Spinal cord (tissue), 10 donors: ENCODE results near the gene SLU7. TPM values are rescaled to one million over a fixed set of nuclear protein-coding genes. Genes with fewer than 3 reads are reported as not detected.
"Not testable (repeated sequence)": the region's sequence is repeated elsewhere in the genome, so short reads cannot be mapped to it uniquely, and the experiment has no call there.

Source experiments
- DNase-seq, 6 donors: peaks; one replicate each; pipeline versions ENCODE4 v3.0.0 to v3.0.0-alpha.2; 2013 to 2015; ENCODE audit warnings: low spot score in 6 of 6, low read depth in 4 of 6
- H3K27ac ChIP-seq: one replicate; pipeline ENCODE4 v1.5.1; 2013; ENCODE audit warnings: low read depth, low read length, control low read depth
- H3K27me3 ChIP-seq: one replicate; pipeline ENCODE4 v1.6.1; 2013; ENCODE audit warnings: low read length; ENCODE audit not compliant: control insufficient read depth, insufficient read depth
- H3K36me3 ChIP-seq: one replicate; pipeline ENCODE4 v1.6.1; 2013; ENCODE audit warnings: low read length; ENCODE audit not compliant: control insufficient read depth, insufficient read depth
- H3K4me1 ChIP-seq: one replicate; pipeline ENCODE4 v1.6.1; 2013; ENCODE audit warnings: low read length; ENCODE audit not compliant: control insufficient read depth, insufficient read depth
- H3K4me3 ChIP-seq: one replicate; pipeline ENCODE4 v1.5.1; 2013; ENCODE audit warnings: low read depth, low read length, control low read depth
- H3K9me3 ChIP-seq: one replicate; pipeline ENCODE4 v1.6.1; 2013; ENCODE audit warnings: low read length; ENCODE audit not compliant: control insufficient read depth, insufficient read depth
- WGBS: methylation state at CpG from one replicate; pipeline ENCODE4 v1.1.5; 2013; ENCODE audit warnings: missing lambda C conversion rate; ENCODE audit not compliant: insufficient coverage; 5-methylcytosine and 5-hydroxymethylcytosine counted together
- polyA plus RNA-seq, 2 donors: library from polyadenylated mRNA; unstranded; fragments of 120-200 nt; gene quantifications; one replicate each; pipeline ENCODE4 v1.2.1, GENCODE V29; 2013; ENCODE audit not compliant: insufficient read length in 2 of 2
- total RNA-seq, 2 donors: library from RNA; depleted of rRNA in 1 of 2; stranded (reverse); fragments of 120-200 nt in 1 of 2; fragments of >200 nt in 1 of 2; gene quantifications; one replicate each; pipeline versions ENCODE4 v1.2.3 to v1.2.4, GENCODE V29; 2013 to 2014
- donor health status: healthy.

Gene SLU7
- total and polyA plus RNA-seq, 4 donors = 37.0 to 45.8 (median 42.2) TPM

DNA sequence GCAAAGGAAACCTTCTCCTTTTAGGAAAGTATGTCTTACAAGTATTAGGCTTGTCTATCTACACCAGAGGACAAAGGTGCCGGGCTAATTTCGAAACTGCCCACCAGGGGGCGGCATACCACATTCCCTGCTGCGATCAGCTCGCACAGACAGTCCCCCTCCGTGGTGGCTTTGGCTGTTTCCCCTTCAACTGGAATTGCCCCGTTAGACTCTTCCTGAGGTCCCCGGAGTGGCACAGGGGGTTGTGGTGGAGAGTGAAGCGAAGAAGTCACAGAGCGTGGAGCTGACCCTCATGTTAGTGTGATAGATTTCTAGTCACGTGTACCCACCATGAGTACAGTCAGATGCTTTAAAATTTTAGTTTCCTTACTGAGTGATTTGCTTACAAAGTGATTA, 20.3 kb upstream of the SLU7 start:
- DNase-seq = peak in 4 of 6 donors; percentile 60 to 89 (median 76)
- no peak overlapping the region for H3K27ac ChIP-seq
- no peaks in the 10 kb centered on the region for H3K27me3 ChIP-seq
- H3K9me3 ChIP-seq = no peaks in the 10 kb centered on the region
- no peaks in the 10 kb centered on the region for H3K36me3 ChIP-seq
- H3K4me1 ChIP-seq = peaks cover 8% of the 10 kb centered on the region
- WGBS = 0% methylated on average over 5 of the region's 11 CpGs
- peak overlapping the region; percentile 38 for H3K4me3 ChIP-seq

GRCh38 chr5:160438316-160439204, 19.7 kb upstream of the SLU7 start:
- peaks cover 15% of the 10 kb centered on the region for H3K4me1 ChIP-seq
- H3K9me3 ChIP-seq = no peaks in the 10 kb centered on the region
- peak overlapping the region; percentile 38 for H3K4me3 ChIP-seq
- DNase-seq = peak in 3 of 6 donors; percentile 55 to 92 (median 86)
- WGBS = 6% methylated on average over 10 of the region's 18 CpGs
- no peak overlapping the region for H3K27ac ChIP-seq
- no peaks in the 10 kb centered on the region for H3K27me3 ChIP-seq
- no peaks in the 10 kb centered on the region for H3K36me3 ChIP-seq

DNA sequence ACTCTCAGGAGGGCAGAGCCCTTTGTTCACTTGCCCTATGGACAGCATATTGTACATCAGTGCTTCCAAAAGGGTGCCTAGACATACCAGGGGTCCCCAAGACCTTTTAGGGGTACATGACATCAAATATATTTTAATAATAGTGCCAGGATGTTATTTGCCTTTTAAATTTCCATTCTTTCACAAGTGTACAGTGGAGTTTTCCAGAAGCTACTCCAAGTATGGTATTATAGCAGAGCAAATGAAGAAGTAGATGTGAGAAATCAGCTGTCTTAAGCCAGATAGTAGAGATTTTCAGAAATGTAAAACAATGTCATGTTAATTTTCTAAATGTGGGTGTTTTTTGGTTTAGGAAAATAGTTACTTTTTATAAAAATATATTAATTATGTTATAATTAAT, 18.4 kb upstream of the SLU7 start:
- Histone ChIP-seq H3K4me1 (peaks cover 24% of the 10 kb centered on the region), H3K4me3 (no peak overlapping the region), H3K36me3 (no peaks in the 10 kb centered on the region), H3K27me3 (no peaks in the 10 kb centered on the region), H3K27ac (no peak overlapping the region), H3K9me3 (no peaks in the 10 kb centered on the region)
- DNase-seq = no peak

DNA sequence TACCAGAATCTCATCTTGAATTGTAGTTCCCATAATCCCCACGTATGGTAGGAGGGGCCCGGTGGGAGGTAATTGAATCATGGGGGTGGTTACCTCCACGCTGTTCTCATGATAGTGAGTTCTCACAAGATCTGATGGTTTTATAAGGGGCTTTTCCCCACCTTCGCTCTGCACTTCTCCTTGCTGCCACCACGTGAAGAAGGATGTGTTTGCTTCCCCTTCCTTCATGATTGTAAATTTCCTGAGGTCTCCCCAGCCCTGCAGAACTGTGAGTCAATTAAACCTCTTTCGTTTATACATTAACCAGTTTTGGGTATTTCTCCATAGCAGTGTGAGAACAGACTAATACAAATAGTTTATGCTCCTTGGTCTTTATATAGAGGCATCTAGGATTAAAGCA, 17.8 kb upstream of the SLU7 start:
- WGBS = no CpG with 5 or more reads among the region's 6 CpGs

GRCh38 chr5:160436017-160436416, 17.1 kb upstream of the SLU7 start:
- DNase-seq = no peak
- WGBS = 50% methylated on average over 2 of the region's 4 CpGs
- no peaks in the 10 kb centered on the region for H3K9me3 ChIP-seq

More for the DNA sequence above, 17.8 kb upstream of the SLU7 start:
- peaks cover 24% of the 10 kb centered on the region for H3K4me1 ChIP-seq
- not testable (repeated sequence) for H3K4me3 ChIP-seq, H3K36me3 ChIP-seq, DNase-seq, H3K9me3 ChIP-seq, H3K27ac ChIP-seq, H3K27me3 ChIP-seq

GRCh38 chr5:160435532-160435931, 16.7 kb upstream of the SLU7 start:
- H3K4me3 ChIP-seq = no peak overlapping the region
- no peaks in the 10 kb centered on the region for H3K9me3 ChIP-seq
- no peaks in the 10 kb centered on the region for H3K36me3 ChIP-seq
- no peaks in the 10 kb centered on the region for H3K27me3 ChIP-seq
- DNase-seq = no peak
- 83% methylated on average over 1 of the region's 1 CpG for WGBS
- H3K27ac ChIP-seq = no peak overlapping the region
- peaks cover 24% of the 10 kb centered on the region for H3K4me1 ChIP-seq

More at GRCh38 chr5:160436017-160436416, 17.1 kb upstream of the SLU7 start:
- Histone ChIP-seq H3K36me3 (no peaks in the 10 kb centered on the region), H3K27me3 (no peaks in the 10 kb centered on the region), H3K27ac (no peak overlapping the region), H3K4me3 (no peak overlapping the region), H3K4me1 (peaks cover 24% of the 10 kb centered on the region)

GRCh38 chr5:160434022-160434531, 15.2 kb upstream of the SLU7 start:
- Histone ChIP-seq H3K4me1 (peaks cover 21% of the 10 kb centered on the region), H3K9me3 (no peaks in the 10 kb centered on the region), H3K27me3 (no peaks in the 10 kb centered on the region), H3K4me3 (no peak overlapping the region), H3K36me3 (no peaks in the 10 kb centered on the region), H3K27ac (no peak overlapping the region)
- DNase-seq = peak in 3 of 6 donors; percentile 60 to 95 (median 69)
- WGBS = 9% methylated on average over 9 of the region's 9 CpGs

- H3K4me1 ChIP-seq = peaks cover 16% of the 10 kb centered on the region
- H3K9me3 ChIP-seq = no peaks in the 10 kb centered on the region
- H3K4me3 ChIP-seq = no peak overlapping the region
- H3K27me3 ChIP-seq = no peaks in the 10 kb centered on the region
- H3K36me3 ChIP-seq = no peaks in the 10 kb centered on the region
- H3K27ac ChIP-seq = no peak overlapping the region
- no peak for DNase-seq
- 33% methylated on average over 1 of the region's 7 CpGs for WGBS
Measured at GRCh38 chr5:160432787-160433186, 13.9 kb upstream of the SLU7 start.

- H3K4me3 ChIP-seq = no peak overlapping the region
- no peak for DNase-seq
- H3K27ac ChIP-seq = no peak overlapping the region
- H3K36me3 ChIP-seq = no peaks in the 10 kb centered on the region
- WGBS = 91% methylated on average over 4 of the region's 4 CpGs
- no peaks in the 10 kb centered on the region for H3K27me3 ChIP-seq
- peaks cover 16% of the 10 kb centered on the region for H3K4me1 ChIP-seq
- no peaks in the 10 kb centered on the region for H3K9me3 ChIP-seq
Measured at GRCh38 chr5:160432196-160432595, 13.3 kb upstream of the SLU7 start.

- Histone ChIP-seq H3K27me3 (no peaks in the 10 kb centered on the region), H3K27ac (no peak overlapping the region), H3K4me1 (no peaks in the 10 kb centered on the region), H3K9me3 (no peaks in the 10 kb centered on the region), H3K4me3 (no peak overlapping the region), H3K36me3 (no peaks in the 10 kb centered on the region)
- DNase-seq = no peak
- whole genome bisulfite sequencing = 96% methylated on average over 3 of the region's 4 CpGs
Measured at GRCh38 chr5:160427607-160428006, 8.7 kb upstream of the SLU7 start.
